Measurements from ENCODE around the gene TRIO. TPM values are rescaled to one million over a fixed set of nuclear protein-coding genes. Genes with fewer than 3 reads are reported as not detected.

TRIO gene
- total RNA-seq, 2 experiments from 2014 or later = 4.1 to 6.5 TPM

DNA sequence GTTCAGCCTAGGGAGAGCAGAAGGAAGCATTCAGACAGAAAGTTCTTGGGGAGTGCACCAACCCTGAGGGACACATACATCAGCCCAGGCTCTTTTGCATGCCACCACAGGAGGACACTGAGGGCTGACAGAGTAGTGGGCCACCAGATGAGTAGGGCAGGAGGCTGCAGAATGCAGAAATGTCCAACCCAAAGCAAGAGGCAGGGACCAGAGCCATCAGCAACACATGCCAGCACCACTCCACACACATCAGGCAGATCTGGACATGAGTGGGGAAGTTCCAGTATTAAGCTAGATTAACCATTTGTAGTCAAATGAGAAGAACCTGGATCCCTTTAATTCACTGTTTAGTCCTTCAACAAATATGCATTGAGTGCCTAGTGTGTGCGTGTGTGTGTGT is 402.7 kb downstream of the TRIO start:
- Mint-ChIP-seq H3K9me3 (peaks cover 9% of the 10 kb centered on the region), H3K36me3 (ENCODE audit: low read depth) (no peaks in the 10 kb centered on the region), H3K4me1 (ENCODE audit: low read depth) (no peaks in the 10 kb centered on the region), H3K27ac (no peak overlapping the region), H3K4me3 (no peak overlapping the region), H3K27me3 (peaks cover 7% of the 10 kb centered on the region)
- Histone ChIP-seq H3K4me3 (ENCODE audit: low read length) (no peak overlapping the region), H3K9me3 (ENCODE audit: control insufficient read depth in 1 of 2, insufficient read depth in 1 of 2, low read length in 2 of 2) (no peaks in the 10 kb centered on the region), H3K4me1 (ENCODE audit: insufficient read depth, low read length) (no peaks in the 10 kb centered on the region), H3K27ac (ENCODE audit: low read depth in 1 of 2, low read length in 2 of 2) (no peak overlapping the region), H3K36me3 (ENCODE audit: insufficient read depth, low read length) (no peaks in the 10 kb centered on the region), H3K27me3 (ENCODE audit: control insufficient read depth in 1 of 2, insufficient read depth in 2 of 2, low read length in 2 of 2) (peaks cover 0 to 3% of the 10 kb centered on the region in 2 experiments)
- DNase-seq (no peak), ATAC-seq (ENCODE audit: poor library complexity) (no peak)
- ChIA-PET POLR2A (no interaction called here), CTCF (no interaction called here)
- TF ChIP-seq, protein P1, sequence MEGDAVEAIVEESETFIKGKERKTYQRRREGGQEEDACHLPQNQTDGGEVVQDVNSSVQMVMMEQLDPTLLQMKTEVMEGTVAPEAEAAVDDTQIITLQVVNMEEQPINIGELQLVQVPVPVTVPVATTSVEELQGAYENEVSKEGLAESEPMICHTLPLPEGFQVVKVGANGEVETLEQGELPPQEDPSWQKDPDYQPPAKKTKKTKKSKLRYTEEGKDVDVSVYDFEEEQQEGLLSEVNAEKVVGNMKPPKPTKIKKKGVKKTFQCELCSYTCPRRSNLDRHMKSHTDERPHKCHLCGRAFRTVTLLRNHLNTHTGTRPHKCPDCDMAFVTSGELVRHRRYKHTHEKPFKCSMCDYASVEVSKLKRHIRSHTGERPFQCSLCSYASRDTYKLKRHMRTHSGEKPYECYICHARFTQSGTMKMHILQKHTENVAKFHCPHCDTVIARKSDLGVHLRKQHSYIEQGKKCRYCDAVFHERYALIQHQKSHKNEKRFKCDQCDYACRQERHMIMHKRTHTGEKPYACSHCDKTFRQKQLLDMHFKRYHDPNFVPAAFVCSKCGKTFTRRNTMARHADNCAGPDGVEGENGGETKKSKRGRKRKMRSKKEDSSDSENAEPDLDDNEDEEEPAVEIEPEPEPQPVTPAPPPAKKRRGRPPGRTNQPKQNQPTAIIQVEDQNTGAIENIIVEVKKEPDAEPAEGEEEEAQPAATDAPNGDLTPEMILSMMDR (IDR thresholded peaks at IDR 0.05) = no peak
- intact Hi-C loops (cut with DNase I, micrococcal nuclease) = no loop called here

- DNase-seq (no peak), ATAC-seq (ENCODE audit: poor library complexity) (no peak)
- Mint-ChIP-seq H3K27me3 (peaks cover 7% of the 10 kb centered on the region), H3K9me3 (no peaks in the 10 kb centered on the region), H3K36me3 (ENCODE audit: low read depth) (no peaks in the 10 kb centered on the region), H3K4me3 (no peak overlapping the region), H3K4me1 (ENCODE audit: low read depth) (no peaks in the 10 kb centered on the region), H3K27ac (no peak overlapping the region)
- Histone ChIP-seq H3K27me3 (ENCODE audit: control insufficient read depth in 1 of 2, insufficient read depth in 2 of 2, low read length in 2 of 2) (no peaks in the 10 kb centered on the region), H3K4me1 (ENCODE audit: insufficient read depth, low read length) (no peaks in the 10 kb centered on the region), H3K27ac (ENCODE audit: low read depth in 1 of 2, low read length in 2 of 2) (no peak overlapping the region), H3K36me3 (ENCODE audit: insufficient read depth, low read length) (no peaks in the 10 kb centered on the region), H3K4me3 (ENCODE audit: low read length) (no peak overlapping the region), H3K9me3 (ENCODE audit: control insufficient read depth in 1 of 2, insufficient read depth in 1 of 2, low read length in 2 of 2) (no peaks in the 10 kb centered on the region)
- POLR2A ChIA-PET = no interaction called here
- intact Hi-C loops (cut with DNase I, micrococcal nuclease) = no loop called here
- TF ChIP-seq, protein P1 (IDR thresholded peaks at IDR 0.05) = no peak
- CTCF ChIA-PET = interaction anchor here (0.7 kb wide), 1 partner anchor 140 kb away, joined by 3 read pairs; no protein-coding TSS in a partner anchor
These were observed 404.5 kb downstream of the TRIO start for GRCh38 chr5:14547666-14548065.

DNA sequence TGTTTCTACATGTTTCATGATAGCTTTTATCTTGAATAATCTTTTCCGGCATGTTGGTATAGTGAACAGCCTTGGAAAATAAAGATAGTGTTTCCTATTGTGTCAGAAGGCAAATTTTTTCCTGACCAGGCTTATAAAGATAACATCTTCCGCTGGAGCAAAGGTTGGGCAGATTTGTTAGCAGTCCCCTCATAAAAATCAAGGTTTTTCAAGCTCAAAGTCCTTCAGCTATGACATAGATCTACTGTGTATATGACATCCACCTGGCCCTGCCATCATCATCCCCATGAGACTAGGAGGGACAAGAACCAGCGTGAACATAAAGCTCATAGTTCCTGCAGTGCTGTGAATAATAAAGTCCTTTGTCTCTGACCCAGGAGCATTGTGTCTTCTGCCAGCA is 408.1 kb downstream of the TRIO start:
- POLR2A ChIA-PET = no interaction called here
- no peak overlapping the region for H3K27ac ChIP-seq (ENCODE audit: low read depth in 1 of 2, low read length in 2 of 2)
- no peaks in the 10 kb centered on the region for H3K36me3 ChIP-seq (ENCODE audit: insufficient read depth, low read length)
- Mint-ChIP-seq H3K4me3 (no peak overlapping the region), H3K4me1 (ENCODE audit: low read depth) (no peaks in the 10 kb centered on the region), H3K36me3 (ENCODE audit: low read depth) (no peaks in the 10 kb centered on the region), H3K27ac (no peak overlapping the region), H3K9me3 (no peaks in the 10 kb centered on the region), H3K27me3 (no peaks in the 10 kb centered on the region)
- H3K4me1 ChIP-seq (ENCODE audit: insufficient read depth, low read length) = no peaks in the 10 kb centered on the region
- intact Hi-C loops (cut with DNase I, micrococcal nuclease) = no loop called here
- no peak for ATAC-seq (ENCODE audit: poor library complexity)
- peaks cover 0 to 8% of the 10 kb centered on the region in 2 experiments for H3K27me3 ChIP-seq (ENCODE audit: control insufficient read depth in 1 of 2, insufficient read depth in 2 of 2, low read length in 2 of 2)
- H3K4me3 ChIP-seq (ENCODE audit: low read length) = no peak overlapping the region
- TF ChIP-seq, protein P1 (IDR thresholded peaks at IDR 0.05) = no peak
- CTCF ChIA-PET = interaction anchor here (1.2 kb wide), 1 partner anchor 18 kb away, joined by 3 read pairs; no protein-coding TSS in a partner anchor
- H3K9me3 ChIP-seq (ENCODE audit: control insufficient read depth in 1 of 2, insufficient read depth in 1 of 2, low read length in 2 of 2) = peaks cover 0 to 4% of the 10 kb centered on the region in 2 experiments
- DNase-seq = no peak
